ENCODE measurements around the gene HMGB2. TPM values are rescaled to one million over a fixed set of nuclear protein-coding genes. Genes with fewer than 3 reads are reported as not detected.

HMGB2 gene
- total RNA-seq, 1 experiment from 2014 or later, result 278 TPM

- Histone ChIP-seq H3K9ac (ENCODE audit: extremely low read depth, insufficient read length, low read length) (no peak overlapping the region), H3K4me1 (ENCODE audit: insufficient read depth, low read length) (no peaks in the 10 kb centered on the region), H2AK5ac (ENCODE audit: insufficient read length, low read length) (no peak overlapping the region), H2BK120ac (ENCODE audit: low read depth, low read length, poor library complexity, severe bottlenecking) (no peak overlapping the region), H3K18ac (ENCODE audit: insufficient read length, low read depth, low read length) (no peak overlapping the region), H3K27ac (ENCODE audit: insufficient read length, low read depth, low read length) (no peak overlapping the region), H3K4me2 (ENCODE audit: insufficient read depth, insufficient read length, low read length) (no peak overlapping the region), H3K14ac (ENCODE audit: insufficient read depth, low read length) (no peak overlapping the region), H3K79me1 (ENCODE audit: insufficient read depth, low read depth, low read length, poor library complexity, severe bottlenecking) (no peaks in the 10 kb centered on the region), H3T11ph (ENCODE audit: low read length) (no peak overlapping the region), H3K27me3 (ENCODE audit: insufficient read depth, low read length) (no peaks in the 10 kb centered on the region), H3K4ac (ENCODE audit: low read depth, low read length) (no peak overlapping the region), H3K79me2 (ENCODE audit: insufficient read depth, low read length) (peaks cover 6% of the 10 kb centered on the region; the same call in 1 of the 2 replicates), H3K23me2 (ENCODE audit: insufficient read length, low read depth, low read length, poor library complexity, severe bottlenecking) (peaks cover 8% of the 10 kb centered on the region), H2AFZ (ENCODE audit: low read length) (no peak overlapping the region), H3K9me3 (ENCODE audit: control insufficient read depth, low read depth, low read length) (no peaks in the 10 kb centered on the region), H2BK15ac (ENCODE audit: low read depth, low read length) (no peak overlapping the region), H4K5ac (ENCODE audit: insufficient read length, low read depth, low read length) (no peak overlapping the region), H4K20me1 (ENCODE audit: control insufficient read depth, insufficient read depth, insufficient read length) (no peaks in the 10 kb centered on the region), H3K23ac (ENCODE audit: insufficient read length, low read depth, low read length) (no peak overlapping the region), H3K56ac (ENCODE audit: insufficient read length, low read depth, low read length) (no peak overlapping the region), H2BK12ac (ENCODE audit: insufficient read length, low read depth, low read length) (no peak overlapping the region), H2BK5ac (ENCODE audit: insufficient read length, low read length) (no peak overlapping the region), H4K91ac (ENCODE audit: insufficient read length, low read depth, low read length) (no peak overlapping the region), H2BK20ac (ENCODE audit: low read depth, low read length, poor library complexity, severe bottlenecking) (no peak overlapping the region), H4K8ac (replicated peaks; ENCODE audit: insufficient read length, low read depth, low read length) (no peak overlapping the region)
- peaks cover 5 to 8% of the 10 kb centered on the region in 2 experiments; a peak in 3 of 5 replicates for H3K9me3 Mint-ChIP-seq
- peak overlapping the region in 2 of 3 experiments; percentile 25 to 86; a peak in 3 of 7 replicates for H3K27ac Mint-ChIP-seq
- TF ChIP-seq CTCF (conservative IDR thresholded peaks at IDR 0.05), result no peak
- WGBS (ENCODE audit: extremely low coverage, insufficient read length, low lambda C conversion rate), result no CpG with 5 or more reads among the region's 6 CpGs
- peaks cover 24 to 28% of the 10 kb centered on the region in 2 experiments for H3K4me1 Mint-ChIP-seq
- no peak for DNase-seq
- H3K36me3 Mint-ChIP-seq (ENCODE audit: insufficient read depth in 1 of 3, low read depth in 3 of 3), result peaks cover 35 to 60% (median 51%) of the 10 kb centered on the region in 3 experiments
- peak overlapping the region; percentile 97 for H3K4me3 Mint-ChIP-seq
- H3K27me3 Mint-ChIP-seq (ENCODE audit: low read depth), result peaks cover 2% of the 10 kb centered on the region; the same call in 1 of the 2 replicates
Measured at GRCh38 chr4:173332021-173332487, 2.1 kb downstream of the HMGB2 start.

Measured in H9 (cell line).